Upper lobe of right lung (tissue), 1 donor: ENCODE data around the gene ENPEP. TPM values are rescaled to one million over a fixed set of nuclear protein-coding genes. Genes with fewer than 3 reads are reported as not detected.

Experiments used
- ATAC-seq: fragments of 200-7000 bp; cut with Tn5 transposase; one replicate; pipeline ENCODE4 v1.9.1; 2020; ENCODE audit warnings: mild to moderate bottlenecking, moderate library complexity
- DNase-seq: peaks from one replicate; pipeline ENCODE4 v3.0.0-alpha.2; 2020
- H3K27ac ChIP-seq: fragments of 200-600 bp; one replicate; pipeline ENCODE4 v1.8.0; 2022
- H3K27me3 ChIP-seq: fragments of 200-600 bp; one replicate; pipeline ENCODE4 v1.8.0; 2022; ENCODE audit warnings: mild to moderate bottlenecking
- H3K36me3 ChIP-seq: fragments of 200-600 bp; one replicate; pipeline ENCODE4 v1.8.0; 2022
- H3K4me1 ChIP-seq: fragments of 200-600 bp; one replicate; pipeline ENCODE4 v1.8.0; 2022
- H3K4me3 ChIP-seq: fragments of 200-600 bp; one replicate; pipeline ENCODE4 v1.8.0; 2022; ENCODE audit warnings: mild to moderate bottlenecking
- H3K9me3 ChIP-seq: fragments of 200-600 bp; one replicate; pipeline ENCODE4 v1.8.0; 2022
- intact Hi-C: fragments of 100-400 bp; cut with DNase I; formaldehyde crosslinking; loops from one replicate; pipeline ENCODE4 v1.11.0; 2022
- total RNA-seq: library from RNA; stranded (reverse); fragmentation: NEBNext Ultra II Directional; extraction: Animal tissue kit (Norgen Biotek cat#: 25700); gene quantifications from one replicate; pipeline ENCODE4 v1.2.1, GENCODE V29; 2021
- TF ChIP-seq, protein P1 (sequence below): fragments of 200-600 bp; IDR thresholded peaks from one replicate; pipeline ENCODE4 v1.8.0; 2022; ENCODE audit warnings: antibody characterized with exemption
- donor health status: DM: no; HTN: yes; CAD: no; lungs with severe emphysema.

ENPEP gene
- total RNA-seq, 1 donor from 2014 or later, result 7.5 TPM

- intact Hi-C loops, result no loop called here
- ATAC-seq, result no peak
- H3K9me3 ChIP-seq, result no peaks in the 10 kb centered on the region
Measured at GRCh38 chr4:110499126-110499525, 23.2 kb downstream of the ENPEP start.

GRCh38 chr4:110501826-110502225, 25.9 kb downstream of the ENPEP start:
- intact Hi-C loops, result no loop called here
- H3K4me3 ChIP-seq, result no peak overlapping the region
- H3K27ac ChIP-seq, result no peak overlapping the region
- no peaks in the 10 kb centered on the region for H3K36me3 ChIP-seq
- no peaks in the 10 kb centered on the region for H3K9me3 ChIP-seq
- peaks cover 4% of the 10 kb centered on the region for H3K27me3 ChIP-seq
- no peaks in the 10 kb centered on the region for H3K4me1 ChIP-seq
- TF ChIP-seq, protein P1, sequence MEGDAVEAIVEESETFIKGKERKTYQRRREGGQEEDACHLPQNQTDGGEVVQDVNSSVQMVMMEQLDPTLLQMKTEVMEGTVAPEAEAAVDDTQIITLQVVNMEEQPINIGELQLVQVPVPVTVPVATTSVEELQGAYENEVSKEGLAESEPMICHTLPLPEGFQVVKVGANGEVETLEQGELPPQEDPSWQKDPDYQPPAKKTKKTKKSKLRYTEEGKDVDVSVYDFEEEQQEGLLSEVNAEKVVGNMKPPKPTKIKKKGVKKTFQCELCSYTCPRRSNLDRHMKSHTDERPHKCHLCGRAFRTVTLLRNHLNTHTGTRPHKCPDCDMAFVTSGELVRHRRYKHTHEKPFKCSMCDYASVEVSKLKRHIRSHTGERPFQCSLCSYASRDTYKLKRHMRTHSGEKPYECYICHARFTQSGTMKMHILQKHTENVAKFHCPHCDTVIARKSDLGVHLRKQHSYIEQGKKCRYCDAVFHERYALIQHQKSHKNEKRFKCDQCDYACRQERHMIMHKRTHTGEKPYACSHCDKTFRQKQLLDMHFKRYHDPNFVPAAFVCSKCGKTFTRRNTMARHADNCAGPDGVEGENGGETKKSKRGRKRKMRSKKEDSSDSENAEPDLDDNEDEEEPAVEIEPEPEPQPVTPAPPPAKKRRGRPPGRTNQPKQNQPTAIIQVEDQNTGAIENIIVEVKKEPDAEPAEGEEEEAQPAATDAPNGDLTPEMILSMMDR, result no peak
- no peak for DNase-seq
- ATAC-seq, result no peak

More at GRCh38 chr4:110499126-110499525, 23.2 kb downstream of the ENPEP start:
- Histone ChIP-seq H3K27ac (no peak overlapping the region), H3K4me3 (no peak overlapping the region), H3K36me3 (no peaks in the 10 kb centered on the region), H3K4me1 (no peaks in the 10 kb centered on the region), H3K27me3 (peaks cover 4% of the 10 kb centered on the region)
- DNase-seq, result no peak
- TF ChIP-seq, protein P1, result no peak

DNA sequence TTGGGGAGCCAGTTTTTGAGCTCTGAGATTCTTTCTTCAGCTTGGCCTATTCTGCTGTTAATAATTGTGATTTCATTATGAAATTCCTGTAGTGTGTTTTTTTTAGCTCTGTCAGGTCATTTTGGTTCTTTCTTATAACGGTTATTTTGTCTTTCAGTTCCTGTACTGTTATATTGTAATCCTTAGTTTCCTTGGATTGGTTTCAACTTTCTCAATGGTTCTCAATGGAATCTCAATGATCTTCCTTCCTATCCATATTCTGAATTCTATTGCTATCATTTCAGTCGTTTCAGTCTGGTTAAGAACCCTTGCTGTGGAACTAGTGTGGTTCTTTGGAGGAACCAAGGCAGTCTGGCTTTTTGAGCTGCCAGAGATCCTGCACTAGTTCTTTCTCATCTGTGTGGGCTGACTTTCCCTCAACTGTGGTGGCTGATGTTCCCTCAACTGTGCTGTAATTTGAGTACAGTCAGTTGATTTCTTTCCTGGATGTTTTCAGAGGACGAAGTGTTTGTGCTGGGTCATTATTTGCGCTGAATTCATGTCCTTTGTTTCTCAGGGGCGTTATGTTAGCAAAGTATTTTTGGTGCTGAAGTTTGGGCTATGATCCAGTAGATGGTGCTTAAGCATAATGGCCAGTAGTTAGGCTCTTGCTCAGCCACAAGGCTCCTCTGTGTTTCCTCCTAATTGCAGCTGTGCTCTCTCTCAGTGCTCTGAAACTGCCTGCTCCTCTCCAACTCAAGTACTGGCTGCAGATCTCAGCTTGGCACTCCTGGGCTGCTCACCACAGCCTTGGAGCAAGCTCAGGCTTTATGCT, 27.5 kb downstream of the ENPEP start:
- TF ChIP-seq, protein P1, result no peak
- H3K27ac ChIP-seq, result no peak overlapping the region
- peak; percentile 36 for ATAC-seq
- H3K36me3 ChIP-seq, result no peaks in the 10 kb centered on the region
- no peak for DNase-seq
- intact Hi-C loops, result no loop called here
- H3K4me3 ChIP-seq, result no peak overlapping the region
- H3K9me3 ChIP-seq, result no peaks in the 10 kb centered on the region
- no peaks in the 10 kb centered on the region for H3K4me1 ChIP-seq
- no peaks in the 10 kb centered on the region for H3K27me3 ChIP-seq

DNA sequence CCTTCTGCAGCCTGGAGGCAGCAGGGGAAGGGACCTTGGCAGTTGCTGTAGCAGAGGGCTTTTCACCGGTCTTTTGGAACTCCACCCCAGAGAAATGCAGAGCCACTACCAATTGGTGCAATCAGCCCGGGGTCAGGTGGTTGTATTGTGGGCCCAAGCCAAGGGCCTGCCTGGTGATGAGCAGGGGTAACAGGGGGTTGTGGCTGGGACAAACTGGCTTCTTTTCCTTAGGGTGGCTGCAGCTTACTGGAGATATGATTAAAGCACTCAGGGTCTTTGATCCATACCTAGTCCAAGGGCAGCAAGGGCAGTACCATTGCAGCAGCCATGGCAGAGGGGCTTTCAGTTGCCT, 28.1 kb downstream of the ENPEP start:
- Histone ChIP-seq H3K4me3 (no peak overlapping the region), H3K27me3 (no peaks in the 10 kb centered on the region), H3K27ac (no peak overlapping the region), H3K36me3 (no peaks in the 10 kb centered on the region), H3K4me1 (no peaks in the 10 kb centered on the region), H3K9me3 (no peaks in the 10 kb centered on the region)
- DNase-seq (no peak), ATAC-seq (no peak)
- TF ChIP-seq, protein P1, result no peak
- intact Hi-C loops, result no loop called here

- DNase-seq, result no peak
- H3K9me3 ChIP-seq, result no peaks in the 10 kb centered on the region
Measured at GRCh38 chr4:110505440-110505839, 29.5 kb downstream of the ENPEP start.

More at GRCh38 chr4:110505440-110505839, 29.5 kb downstream of the ENPEP start:
- H3K27ac ChIP-seq, result no peak overlapping the region
- no peak for ATAC-seq
- no peaks in the 10 kb centered on the region for H3K27me3 ChIP-seq
- H3K4me1 ChIP-seq, result no peaks in the 10 kb centered on the region
- intact Hi-C loops, result no loop called here
- H3K36me3 ChIP-seq, result no peaks in the 10 kb centered on the region
- TF ChIP-seq, protein P1, result no peak
- no peak overlapping the region for H3K4me3 ChIP-seq
